Lower leg skin (tissue), 3 donors: Measurements from ENCODE around the gene DBNDD1.

Source experiments
- POLR2A ChIP-seq, 2 donors: fragments of 450-650 bp; IDR thresholded peaks; one replicate each; pipeline ENCODE4 v1.6.1; 2016 to 2017; ENCODE audit warnings: antibody characterized with exemption in 2 of 2, mild to moderate bottlenecking in 1 of 2, moderate library complexity in 1 of 2
- TF ChIP-seq, protein P1 (sequence below), 3 donors: fragments of 450-650 bp; IDR thresholded peaks; one replicate each; pipeline ENCODE4 v1.5.1; 2016; ENCODE audit warnings: antibody characterized with exemption in 3 of 3, mild to moderate bottlenecking in 3 of 3, moderate library complexity in 2 of 3

DNA sequence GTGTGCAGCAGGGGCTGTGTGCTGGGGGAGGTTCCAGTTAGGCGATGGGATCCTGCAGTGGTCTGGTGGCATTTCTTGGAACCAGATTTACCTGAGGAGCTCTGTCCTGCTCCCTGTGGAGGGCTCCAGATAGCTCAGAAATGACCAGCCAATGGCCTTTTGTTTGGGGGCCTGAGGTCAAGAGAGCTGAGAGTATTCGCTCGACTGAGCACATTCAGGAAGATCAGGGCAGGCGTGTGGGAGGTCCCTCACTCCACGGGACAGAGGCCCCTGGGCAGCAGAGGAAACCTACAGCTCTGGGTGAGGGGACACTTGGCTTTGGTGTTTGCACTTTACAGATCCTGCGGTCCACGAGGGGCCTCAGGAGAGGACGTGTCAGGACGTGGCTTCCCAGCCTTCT is 52.5 kb downstream of the DBNDD1 start:
- TF ChIP-seq, protein P1, sequence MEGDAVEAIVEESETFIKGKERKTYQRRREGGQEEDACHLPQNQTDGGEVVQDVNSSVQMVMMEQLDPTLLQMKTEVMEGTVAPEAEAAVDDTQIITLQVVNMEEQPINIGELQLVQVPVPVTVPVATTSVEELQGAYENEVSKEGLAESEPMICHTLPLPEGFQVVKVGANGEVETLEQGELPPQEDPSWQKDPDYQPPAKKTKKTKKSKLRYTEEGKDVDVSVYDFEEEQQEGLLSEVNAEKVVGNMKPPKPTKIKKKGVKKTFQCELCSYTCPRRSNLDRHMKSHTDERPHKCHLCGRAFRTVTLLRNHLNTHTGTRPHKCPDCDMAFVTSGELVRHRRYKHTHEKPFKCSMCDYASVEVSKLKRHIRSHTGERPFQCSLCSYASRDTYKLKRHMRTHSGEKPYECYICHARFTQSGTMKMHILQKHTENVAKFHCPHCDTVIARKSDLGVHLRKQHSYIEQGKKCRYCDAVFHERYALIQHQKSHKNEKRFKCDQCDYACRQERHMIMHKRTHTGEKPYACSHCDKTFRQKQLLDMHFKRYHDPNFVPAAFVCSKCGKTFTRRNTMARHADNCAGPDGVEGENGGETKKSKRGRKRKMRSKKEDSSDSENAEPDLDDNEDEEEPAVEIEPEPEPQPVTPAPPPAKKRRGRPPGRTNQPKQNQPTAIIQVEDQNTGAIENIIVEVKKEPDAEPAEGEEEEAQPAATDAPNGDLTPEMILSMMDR (IDR thresholded peaks at IDR 0.05), result no peak
- TF ChIP-seq POLR2A (IDR thresholded peaks at IDR 0.05), result no peak
